WTC11 (cell line): ENCODE results near the gene ITPR3. TPM values are rescaled to one million over a fixed set of nuclear protein-coding genes. Genes with fewer than 3 reads are reported as not detected.
A peak's percentile ranks its signal among the peaks of the same experiment; 100 is the strongest.

Experiments
- ATAC-seq: fragments of 200-7000 bp; cut with Tn5 transposase; 2 replicates; pipeline ENCODE4 v1.10.0; 2021; ENCODE audit warnings: mild to moderate bottlenecking, moderate library complexity
- CTCF ChIA-PET: fragments of 300-600 bp; sonication (Branson Sonifier 250); formaldehyde crosslinking; loops from one replicate; lab custom pipeline; 2021; ENCODE audit warnings: antibody characterized with exemption; lab: Charles Lee
- POLR2A ChIA-PET: fragments of 350-600 bp; sonication (Branson Sonifier 250); formaldehyde crosslinking; loops from one replicate; lab custom pipeline; 2021; ENCODE audit warnings: antibody characterized with exemption; lab: Charles Lee
- DNase-seq: peaks from one replicate; pipeline ENCODE4 v3.0.0; 2021; ENCODE audit warnings: low spot score
- H3K27ac Mint-ChIP-seq: 2 replicates; pipeline ENCODE4 v1.8.0; 2021; ENCODE audit warnings: mixed read lengths
- H3K27me3 Mint-ChIP-seq: 2 replicates; pipeline ENCODE4 v1.8.0; 2021; ENCODE audit warnings: low read depth, mild to moderate bottlenecking, moderate library complexity, mixed read lengths
- H3K36me3 Mint-ChIP-seq: 2 replicates; pipeline ENCODE4 v1.8.0; 2021; ENCODE audit warnings: mixed read lengths
- H3K4me1 Mint-ChIP-seq: 2 replicates; pipeline ENCODE4 v1.8.0; 2022; ENCODE audit warnings: mixed read lengths
- H3K4me3 Mint-ChIP-seq: 2 replicates; pipeline ENCODE4 v1.8.0; 2021; ENCODE audit warnings: mild to moderate bottlenecking, moderate library complexity, mixed read lengths
- H3K9me3 Mint-ChIP-seq: 2 replicates; pipeline ENCODE4 v1.8.0; 2021; ENCODE audit warnings: mixed read lengths
- ATF2 ChIP-seq: sonication (generic); formaldehyde crosslinking; IDR thresholded peaks from 2 replicates; pipeline ENCODE4 v1.8.1; 2022; ENCODE audit warnings: low read depth, missing genetic modification reagents, borderline replicate concordance
- CREM ChIP-seq: sonication (generic); formaldehyde crosslinking; IDR thresholded peaks from 2 replicates; pipeline ENCODE4 v1.8.1; 2022; ENCODE audit warnings: mild to moderate bottlenecking, missing genetic modification reagents, moderate library complexity
- E2F1 ChIP-seq: sonication (generic); formaldehyde crosslinking; IDR thresholded peaks from 2 replicates; pipeline ENCODE4 v1.8.0; 2022; ENCODE audit warnings: mild to moderate bottlenecking, missing genetic modification reagents
- GTF2I ChIP-seq: fragments of 250-450 bp; sonication (Bioruptor Pico); conservative IDR thresholded peaks from 2 replicates; pipeline ENCODE4 v1.4.0; 2021; ENCODE audit warnings: mild to moderate bottlenecking
- HMGXB4 ChIP-seq: sonication (generic); formaldehyde crosslinking; IDR thresholded peaks from 2 replicates; pipeline ENCODE4 v1.8.1; 2023; ENCODE audit warnings: mild to moderate bottlenecking, moderate library complexity, missing genetic modification reagents
- IRF2 ChIP-seq: sonication (generic); formaldehyde crosslinking; IDR thresholded peaks from 2 replicates; pipeline ENCODE4 v1.8.0; 2022; ENCODE audit warnings: low read depth, missing genetic modification reagents, borderline replicate concordance
- JAZF1 ChIP-seq: fragments of 250-450 bp; sonication (Bioruptor Pico); IDR thresholded peaks from 2 replicates; pipeline ENCODE4 v1.9.0; 2021; ENCODE audit warnings: moderate library complexity, mild to moderate bottlenecking, inconsistent platforms
- JUN ChIP-seq: sonication (generic); formaldehyde crosslinking; IDR thresholded peaks from 2 replicates; pipeline ENCODE4 v1.8.0; 2023; ENCODE audit warnings: mild to moderate bottlenecking, missing genetic modification reagents
- NR1H2 ChIP-seq: sonication (generic); formaldehyde crosslinking; IDR thresholded peaks from 2 replicates; pipeline ENCODE4 v1.9.0; 2021; ENCODE audit warnings: mild to moderate bottlenecking, moderate library complexity, missing genetic modification reagents
- NR2C2 ChIP-seq: sonication (generic); formaldehyde crosslinking; IDR thresholded peaks from 2 replicates; pipeline ENCODE4 v1.8.0; 2022; ENCODE audit warnings: mild to moderate bottlenecking, missing genetic modification reagents
- SOX15 ChIP-seq: fragments of 250-450 bp; sonication (Bioruptor Pico); IDR thresholded peaks from 2 replicates; pipeline ENCODE4 v1.9.0; 2021; ENCODE audit warnings: mild to moderate bottlenecking
- ZNF219 ChIP-seq: sonication (generic); formaldehyde crosslinking; IDR thresholded peaks from 2 replicates; pipeline ENCODE4 v1.8.0; 2023; ENCODE audit warnings: missing genetic modification reagents, mild to moderate bottlenecking, borderline replicate concordance
- ZNF263 ChIP-seq: sonication (generic); formaldehyde crosslinking; IDR thresholded peaks from 2 replicates; pipeline ENCODE4 v1.8.1; 2022; ENCODE audit warnings: low read depth, mild to moderate bottlenecking, moderate library complexity, missing genetic modification reagents
- ZNF317 ChIP-seq: sonication (generic); formaldehyde crosslinking; IDR thresholded peaks from 2 replicates; pipeline ENCODE4 v1.8.1; 2023; ENCODE audit warnings: low read depth, mild to moderate bottlenecking, moderate library complexity, missing genetic modification reagents, borderline replicate concordance
- ZNF416 ChIP-seq: fragments of 250-450 bp; sonication (Bioruptor Pico); IDR thresholded peaks from 2 replicates; pipeline ENCODE4 v1.9.0; 2021; ENCODE audit warnings: mild to moderate bottlenecking, inconsistent platforms
- ZNF423 ChIP-seq: fragments of 250-450 bp; sonication (Bioruptor Pico); IDR thresholded peaks from 2 replicates; pipeline ENCODE4 v2.1.2; 2022; ENCODE audit warnings: mild to moderate bottlenecking, moderate library complexity
- total RNA-seq: library from RNA; stranded (reverse); gene quantifications from 3 replicates; pipeline ENCODE4 v1.2.3, GENCODE V29; 2021
- TF ChIP-seq, protein P1 (sequence below): sonication (generic); formaldehyde crosslinking; IDR thresholded peaks from 2 replicates; pipeline ENCODE4 v1.8.1; 2022; ENCODE audit warnings: low read depth, mild to moderate bottlenecking, moderate library complexity, missing genetic modification reagents, borderline replicate concordance

ITPR3 gene
- total RNA-seq, 1 experiment from 2014 or later: 47.3 TPM

DNA sequence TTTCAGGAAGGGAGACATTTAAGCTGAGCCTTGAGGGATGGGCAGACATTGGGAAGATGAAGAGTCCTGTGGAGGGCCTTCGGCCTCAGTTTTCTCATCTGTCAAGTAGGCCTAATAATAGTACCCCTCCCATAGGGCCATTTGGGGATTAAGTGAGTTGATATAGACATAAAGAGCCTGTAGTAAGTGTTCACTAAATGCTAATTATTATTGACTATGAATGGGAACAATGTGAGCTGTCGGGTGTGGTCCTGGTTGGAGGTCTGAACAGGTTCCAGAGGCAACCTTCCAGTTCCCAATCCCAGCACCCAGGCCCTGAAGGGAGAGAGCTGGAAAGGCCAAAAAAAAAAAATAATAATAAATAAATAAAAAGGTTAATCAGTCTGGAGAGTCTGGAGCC, 14.5 kb upstream of the ITPR3 start:
- CTCF ChIA-PET: interaction anchor here (1.0 to 3.4 kb wide), 13 partner anchors 9 to 449 kb away, joined by 3 to 29 read pairs (median 9); partner anchors contain the start of genes BAK1 and ITPR3
- Mint-ChIP-seq H3K4me1 (peaks cover 45% of the 10 kb centered on the region), H3K27me3 (no peaks in the 10 kb centered on the region; the same call in 1 of the 2 replicates), H3K36me3 (peaks cover 4% of the 10 kb centered on the region; the same call in 1 of the 2 replicates), H3K27ac (no peak overlapping the region), H3K9me3 (peaks cover 8% of the 10 kb centered on the region), H3K4me3 (no peak overlapping the region)
- TF ChIP-seq GTF2I: 0 out of 2 replicates have a peak, but pooled peaks have one; percentile 32
- TF ChIP-seq HMGXB4 (CRISPR knock-in tag): no peak
- no peak for TF ChIP-seq SOX15
- TF ChIP-seq JAZF1 (CRISPR knock-in tag): no peak
- POLR2A ChIA-PET: interaction anchor here (1.5 kb wide), 1 partner anchor 14 kb away, joined by 6 read pairs; the partner anchor contains the start of gene ITPR3
- no peak for ATAC-seq
- no peak for DNase-seq

- DNase-seq: no peak
- CTCF ChIA-PET: interaction anchor here (1.0 to 3.4 kb wide), 16 partner anchors 9 to 448 kb away, joined by 3 to 29 read pairs (median 6); partner anchors contain the start of genes BAK1 and ITPR3
- H3K4me1 Mint-ChIP-seq: peaks cover 45% of the 10 kb centered on the region
These were observed 13.9 kb upstream of the ITPR3 start for GRCh38 chr6:33607126-33607783.

DNA sequence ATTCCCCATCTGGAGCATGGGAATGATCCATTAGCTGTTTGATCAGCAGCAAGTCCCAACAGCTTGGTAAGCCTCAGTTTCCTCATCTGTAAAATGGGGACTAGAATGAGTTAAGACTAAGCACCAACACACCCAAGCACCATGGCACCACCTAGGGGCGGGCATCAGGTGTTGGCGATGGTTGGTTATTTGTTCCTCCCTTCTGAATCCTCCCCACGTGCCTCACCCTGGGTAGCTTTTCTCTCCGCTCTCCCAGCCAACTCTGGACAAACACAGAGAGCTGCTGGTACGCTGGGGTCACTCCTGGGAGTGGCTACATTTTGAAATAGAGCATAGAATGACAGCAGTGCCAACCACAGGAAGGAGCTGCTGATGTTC, 13.3 kb upstream of the ITPR3 start:
- no peak for DNase-seq
- peak; percentile 91 for TF ChIP-seq GTF2I
- no peak for TF ChIP-seq JUN (CRISPR knock-in tag)
- no peaks in the 10 kb centered on the region; the same call in 1 of the 2 replicates for H3K27me3 Mint-ChIP-seq
- peaks cover 8% of the 10 kb centered on the region for H3K9me3 Mint-ChIP-seq
- peaks cover 45% of the 10 kb centered on the region for H3K4me1 Mint-ChIP-seq
- no peak for ATAC-seq
- H3K4me3 Mint-ChIP-seq: no peak overlapping the region
- H3K36me3 Mint-ChIP-seq: peaks cover 4% of the 10 kb centered on the region; the same call in 1 of the 2 replicates
- no peak overlapping the region for H3K27ac Mint-ChIP-seq
- CTCF ChIA-PET: interaction anchor here (0.6 to 3.4 kb wide), 16 partner anchors 10 to 189 kb away, joined by 3 to 29 read pairs (median 6); partner anchors contain the start of genes BAK1 and ITPR3
- POLR2A ChIA-PET: interaction anchor here (0.5 kb wide), 1 partner anchor 10 kb away, joined by 11 read pairs; no protein-coding TSS in a partner anchor

More at GRCh38 chr6:33607126-33607783, 13.9 kb upstream of the ITPR3 start:
- Mint-ChIP-seq H3K27me3 (no peaks in the 10 kb centered on the region; the same call in 1 of the 2 replicates), H3K9me3 (peaks cover 8% of the 10 kb centered on the region), H3K36me3 (peaks cover 4% of the 10 kb centered on the region; the same call in 1 of the 2 replicates), H3K27ac (no peak overlapping the region), H3K4me3 (no peak overlapping the region)
- TF ChIP-seq ZNF423 (CRISPR knock-in tag) (peak; percentile 69; the same call in 1 of the 2 replicates), CREM (CRISPR knock-in tag) (no peak)
- peak; percentile 40 for ATAC-seq
- POLR2A ChIA-PET: interaction anchor here (1.5 kb wide), 1 partner anchor 13 kb away, joined by 6 read pairs; the partner anchor contains the start of gene ITPR3

- Mint-ChIP-seq H3K36me3 (peaks cover 4% of the 10 kb centered on the region; the same call in 1 of the 2 replicates), H3K27ac (no peak overlapping the region)
These were observed 12.1 kb upstream of the ITPR3 start for GRCh38 chr6:33609019-33609418.

DNA sequence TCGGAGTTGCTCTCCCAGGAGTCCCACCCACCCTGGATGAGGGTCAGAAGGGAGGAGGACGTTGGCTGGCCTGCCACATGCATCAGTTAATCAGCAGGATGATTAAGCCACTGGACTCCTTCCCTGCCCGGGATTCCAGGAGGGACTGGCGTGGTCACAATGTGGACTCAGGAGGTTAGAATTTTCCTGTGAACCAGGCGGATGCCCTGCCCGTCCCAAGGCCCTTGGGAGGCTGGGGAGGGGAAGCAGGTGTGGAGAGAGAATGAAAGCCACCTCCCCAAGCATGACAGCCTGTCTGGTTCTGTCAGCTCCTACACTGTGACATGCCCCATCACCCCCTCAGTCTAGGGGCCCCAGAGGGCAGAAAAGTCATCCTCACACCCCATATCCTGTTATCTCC, 11.6 kb upstream of the ITPR3 start:
- no peak for ATAC-seq
- no peak for DNase-seq
- peaks cover 4% of the 10 kb centered on the region; the same call in 1 of the 2 replicates for H3K36me3 Mint-ChIP-seq
- CTCF ChIA-PET: interaction anchor here (0.8 to 3.7 kb wide), 4 partner anchors 17 to 91 kb away, joined by 3 to 20 read pairs (median 4); no protein-coding TSS in a partner anchor
- H3K9me3 Mint-ChIP-seq: peaks cover 8% of the 10 kb centered on the region
- POLR2A ChIA-PET: no interaction called here
- peaks cover 45% of the 10 kb centered on the region for H3K4me1 Mint-ChIP-seq
- no peak overlapping the region for H3K27ac Mint-ChIP-seq
- H3K27me3 Mint-ChIP-seq: peaks cover 4% of the 10 kb centered on the region; the same call in 1 of the 2 replicates
- H3K4me3 Mint-ChIP-seq: no peak overlapping the region
- TF ChIP-seq ZNF317 (CRISPR knock-in tag) (no peak), ZNF263 (CRISPR knock-in tag) (no peak), ZNF416 (no peak), NR1H2 (no peak), ATF2 (CRISPR knock-in tag) (no peak), ZNF219 (CRISPR knock-in tag) (no peak), NR2C2 (no peak), IRF2 (CRISPR knock-in tag) (no peak)
- TF ChIP-seq, protein P1, sequence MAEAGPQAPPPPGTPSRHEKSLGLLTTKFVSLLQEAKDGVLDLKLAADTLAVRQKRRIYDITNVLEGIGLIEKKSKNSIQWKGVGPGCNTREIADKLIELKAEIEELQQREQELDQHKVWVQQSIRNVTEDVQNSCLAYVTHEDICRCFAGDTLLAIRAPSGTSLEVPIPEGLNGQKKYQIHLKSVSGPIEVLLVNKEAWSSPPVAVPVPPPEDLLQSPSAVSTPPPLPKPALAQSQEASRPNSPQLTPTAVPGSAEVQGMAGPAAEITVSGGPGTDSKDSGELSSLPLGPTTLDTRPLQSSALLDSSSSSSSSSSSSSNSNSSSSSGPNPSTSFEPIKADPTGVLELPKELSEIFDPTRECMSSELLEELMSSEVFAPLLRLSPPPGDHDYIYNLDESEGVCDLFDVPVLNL: no peak

More at GRCh38 chr6:33609019-33609418, 12.1 kb upstream of the ITPR3 start:
- H3K27me3 Mint-ChIP-seq: peaks cover under 1% of the 10 kb centered on the region; the same call in 1 of the 2 replicates
- H3K9me3 Mint-ChIP-seq: peaks cover 8% of the 10 kb centered on the region
- ChIA-PET POLR2A (no interaction called here), CTCF (interaction anchor here (0.6 to 3.4 kb wide), 4 partner anchors 13 to 393 kb away, joined by 3 to 27 read pairs (median 3); partner anchors contain the start of gene ITPR3)
- peaks cover 45% of the 10 kb centered on the region for H3K4me1 Mint-ChIP-seq
- ATAC-seq: no peak
- no peak for DNase-seq
- H3K4me3 Mint-ChIP-seq: no peak overlapping the region
- TF ChIP-seq NR2C2: no peak
- no peak for TF ChIP-seq E2F1 (CRISPR knock-in tag)
